GM23248 (cell line): ENCODE data around the gene IQGAP2. TPM values are rescaled to one million over a fixed set of nuclear protein-coding genes. Genes with fewer than 3 reads are reported as not detected.

Experiments
- DNase-seq: peaks from one replicate; pipeline ENCODE4 v3.0.0-alpha.2; 2015
- H2AFZ ChIP-seq: fragments of 200-600 bp; sonication (generic); 2 replicates; pipeline ENCODE4 v1.6.1; 2016; ENCODE audit warnings: antibody characterized with exemption
- H3F3A ChIP-seq: fragments of 200-600 bp; sonication (generic); 2 replicates; pipeline ENCODE4 v1.6.1; 2016; ENCODE audit warnings: mild to moderate bottlenecking, antibody characterized with exemption, mixed run types; ENCODE audit not compliant: insufficient read depth
- H3K27ac ChIP-seq: fragments of 200-600 bp; sonication (generic); 2 replicates; pipeline ENCODE4 v1.5.1; 2016; ENCODE audit warnings: mild to moderate bottlenecking
- H3K27me3 ChIP-seq: fragments of 200-600 bp; sonication (generic); replicated peaks from 2 replicates; pipeline ENCODE4 v1.6.1; 2016; ENCODE audit warnings: mild to moderate bottlenecking; ENCODE audit not compliant: insufficient read depth
- H3K36me3 ChIP-seq: fragments of 200-600 bp; sonication (generic); 2 replicates; pipeline ENCODE4 v1.6.1; 2016; ENCODE audit warnings: low read depth, mild to moderate bottlenecking
- H3K4me1 ChIP-seq: fragments of 200-600 bp; sonication (generic); 2 replicates; pipeline ENCODE4 v1.6.1; 2016; ENCODE audit warnings: mild to moderate bottlenecking; ENCODE audit not compliant: insufficient read depth
- H3K4me2 ChIP-seq: fragments of 200-600 bp; sonication (generic); one replicate; pipeline ENCODE4 v1.6.1; 2016; ENCODE audit warnings: mild to moderate bottlenecking; ENCODE audit not compliant: unreplicated experiment
- H3K4me3 ChIP-seq: fragments of 200-600 bp; sonication (generic); 2 replicates; pipeline ENCODE4 v1.5.1; 2016; ENCODE audit warnings: mild to moderate bottlenecking
- H3K79me2 ChIP-seq: fragments of 200-600 bp; sonication (generic); 2 replicates; pipeline ENCODE4 v1.6.1; 2016; ENCODE audit warnings: mild to moderate bottlenecking; ENCODE audit not compliant: insufficient read depth
- H3K9ac ChIP-seq: fragments of 200-600 bp; sonication (generic); 2 replicates; pipeline ENCODE4 v1.6.1; 2016; ENCODE audit warnings: mild to moderate bottlenecking
- H3K9me2 ChIP-seq: fragments of 200-600 bp; sonication (generic); 2 replicates; pipeline ENCODE4 v1.6.1; 2016; ENCODE audit warnings: mixed run types, mild to moderate bottlenecking, moderate library complexity; ENCODE audit not compliant: insufficient read depth
- H3K9me3 ChIP-seq: fragments of 200-600 bp; sonication (generic); one replicate; pipeline ENCODE4 v1.6.1; 2017; ENCODE audit warnings: low read depth
- H4K20me1 ChIP-seq: fragments of 200-600 bp; sonication (generic); 2 replicates; pipeline ENCODE4 v1.6.0; 2016; ENCODE audit not compliant: insufficient read depth
- EZH2 ChIP-seq: fragments of 200-600 bp; sonication (generic); IDR thresholded peaks from 2 replicates; pipeline ENCODE4 v1.6.1; 2018; ENCODE audit warnings: antibody characterized with exemption, mild to moderate bottlenecking; ENCODE audit not compliant: insufficient read depth, poor library complexity, severe bottlenecking
- EZH2phosphoT487 ChIP-seq: fragments of 200-600 bp; sonication (generic); IDR thresholded peaks from 2 replicates; pipeline ENCODE4 v1.6.1; 2018; ENCODE audit warnings: antibody characterized with exemption, moderate library complexity, mild to moderate bottlenecking, low read depth; ENCODE audit not compliant: insufficient read depth
- WGBS, 2 experiments: methylation state at CpG; one replicate each; pipeline ENCODE4 v1.1.6; 2015 to 2017; ENCODE audit warnings: low lambda C conversion rate in 2 of 2, low coverage in 1 of 2; ENCODE audit errors: missing lambda C conversion rate in 2 of 2; 5-methylcytosine and 5-hydroxymethylcytosine counted together
- in situ Hi-C: fragments of 300-500 bp; cut with MboI; formaldehyde crosslinking; loops from 2 replicates; pipeline ENCODE4 v1.15.0; 2020
- polyA plus RNA-seq: library from polyadenylated mRNA; unstranded; fragments of >200 nt; fragmentation: Nextera tagmentation; extraction: Ambion mirVana; gene quantifications from 2 replicates; pipeline ENCODE4 v1.2.1, GENCODE V29; 2016
- total RNA-seq: library from RNA; depleted of rRNA; stranded (reverse); fragments of >200 nt; shearing (Covaris generic); gene quantifications from 2 replicates; pipeline ENCODE4 v1.2.3, GENCODE V29; 2014

Gene IQGAP2
- total and polyA plus RNA-seq, 2 experiments from 2014 or later = 0.11 TPM; not detected in 1

DNA sequence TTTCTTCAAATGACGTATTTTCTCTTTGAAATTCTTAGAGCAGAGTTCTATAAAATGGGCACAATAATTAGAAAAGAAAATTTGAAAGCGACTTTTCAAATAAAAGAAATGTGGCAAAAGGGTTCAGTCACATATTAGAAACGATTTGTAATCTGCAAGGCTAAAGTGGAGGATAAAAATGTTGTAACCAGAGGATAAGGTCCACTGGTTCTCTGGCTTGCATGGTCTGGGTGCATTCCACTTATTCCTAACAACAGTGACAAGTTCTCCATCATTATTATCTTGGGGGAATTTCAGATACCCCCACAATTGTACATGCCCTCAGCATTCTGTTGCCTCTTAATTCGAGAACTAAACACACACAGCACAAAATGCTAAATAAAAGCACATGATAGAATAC lies 91.1 kb downstream of the IQGAP2 start:
- H3K9me2 ChIP-seq = no peaks in the 10 kb centered on the region
- no peaks in the 10 kb centered on the region for H3K4me1 ChIP-seq
- in situ Hi-C loops = no loop called here
- no peak overlapping the region for H3K27ac ChIP-seq
- H2AFZ ChIP-seq = no peak overlapping the region
- WGBS, 2 experiments = 11 to 13% methylated on average over 4 of the region's 4 CpGs
- no peaks in the 10 kb centered on the region for H3K9me3 ChIP-seq
- no peaks in the 10 kb centered on the region for H4K20me1 ChIP-seq
- DNase-seq = no peak
- no peaks in the 10 kb centered on the region for H3K27me3 ChIP-seq
- no peak overlapping the region for H3K4me2 ChIP-seq
- no peaks in the 10 kb centered on the region for H3K79me2 ChIP-seq
- H3K36me3 ChIP-seq = no peaks in the 10 kb centered on the region
- H3F3A ChIP-seq = no peaks in the 10 kb centered on the region
- H3K4me3 ChIP-seq = no peak overlapping the region
- no peak overlapping the region for H3K9ac ChIP-seq
- no peak for TF ChIP-seq EZH2
- no peak for TF ChIP-seq EZH2phosphoT487

DNA sequence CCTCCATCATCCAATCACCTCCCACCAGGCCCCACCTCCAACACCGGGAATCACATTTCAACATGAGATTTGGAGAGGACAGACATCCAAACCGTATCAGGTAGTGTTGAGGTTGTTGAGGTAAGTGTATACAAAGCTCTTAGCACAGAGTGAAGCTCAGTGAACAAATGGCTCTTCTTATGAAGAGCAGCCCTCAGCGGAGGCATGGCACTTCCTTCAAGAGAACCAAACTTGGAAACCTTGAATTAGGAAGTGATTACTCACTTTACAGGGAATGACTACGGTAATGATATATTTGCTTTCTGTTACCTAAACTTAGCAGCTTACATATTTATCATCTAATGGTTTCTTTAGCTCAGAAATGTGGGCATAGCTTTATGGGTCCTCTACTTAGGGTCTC lies 92.8 kb downstream of the IQGAP2 start:
- Histone ChIP-seq H3K9me3 (no peaks in the 10 kb centered on the region), H3K4me3 (no peak overlapping the region), H3K27ac (no peak overlapping the region), H3K36me3 (no peaks in the 10 kb centered on the region), H3K79me2 (no peaks in the 10 kb centered on the region), H3K9me2 (no peaks in the 10 kb centered on the region), H3K4me2 (no peak overlapping the region), H3K27me3 (no peaks in the 10 kb centered on the region), H3F3A (no peaks in the 10 kb centered on the region), H3K4me1 (no peaks in the 10 kb centered on the region), H2AFZ (no peak overlapping the region), H3K9ac (no peak overlapping the region), H4K20me1 (no peaks in the 10 kb centered on the region)
- TF ChIP-seq EZH2phosphoT487 = no peak
- no peak for TF ChIP-seq EZH2
- in situ Hi-C loops = no loop called here
- 43 to 52% methylated on average over 4 of the region's 4 CpGs for whole genome bisulfite sequencing, 2 experiments
- no peak for DNase-seq

DNA sequence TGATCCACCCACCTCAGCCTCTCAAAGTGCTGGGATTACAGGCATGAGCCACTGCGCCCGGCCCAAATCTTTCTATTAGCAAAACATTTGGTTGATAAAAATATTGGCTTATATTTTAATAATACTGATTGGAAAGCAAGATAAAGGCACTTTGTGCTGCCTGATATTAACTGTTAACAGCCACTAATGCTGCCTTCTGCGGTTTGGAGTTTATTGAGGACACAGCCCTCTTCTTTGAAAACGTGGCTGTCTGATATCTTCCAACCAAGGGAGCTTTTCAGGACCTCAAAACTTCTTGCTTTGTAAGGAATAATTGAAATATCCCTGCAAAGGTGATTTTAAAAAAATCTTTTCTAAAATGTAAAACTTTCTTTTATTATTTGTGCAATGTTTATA lies 94.0 kb downstream of the IQGAP2 start:
- no peaks in the 10 kb centered on the region for H3K79me2 ChIP-seq
- no peaks in the 10 kb centered on the region for H4K20me1 ChIP-seq
- no peaks in the 10 kb centered on the region for H3K36me3 ChIP-seq
- H3F3A ChIP-seq = no peaks in the 10 kb centered on the region
- no peak overlapping the region for H3K27ac ChIP-seq
- H3K4me2 ChIP-seq = no peak overlapping the region
- H3K4me3 ChIP-seq = no peak overlapping the region
- no peaks in the 10 kb centered on the region for H3K4me1 ChIP-seq
- H3K9me2 ChIP-seq = no peaks in the 10 kb centered on the region
- no peaks in the 10 kb centered on the region for H3K27me3 ChIP-seq
- no peak for TF ChIP-seq EZH2phosphoT487
- TF ChIP-seq EZH2 = no peak
- H3K9ac ChIP-seq = no peak overlapping the region
- H3K9me3 ChIP-seq = no peaks in the 10 kb centered on the region
- H2AFZ ChIP-seq = no peak overlapping the region
- in situ Hi-C loops = no loop called here
- 25 to 26% methylated on average over 4 of the region's 4 CpGs for WGBS, 2 experiments
- no peak for DNase-seq

DNA sequence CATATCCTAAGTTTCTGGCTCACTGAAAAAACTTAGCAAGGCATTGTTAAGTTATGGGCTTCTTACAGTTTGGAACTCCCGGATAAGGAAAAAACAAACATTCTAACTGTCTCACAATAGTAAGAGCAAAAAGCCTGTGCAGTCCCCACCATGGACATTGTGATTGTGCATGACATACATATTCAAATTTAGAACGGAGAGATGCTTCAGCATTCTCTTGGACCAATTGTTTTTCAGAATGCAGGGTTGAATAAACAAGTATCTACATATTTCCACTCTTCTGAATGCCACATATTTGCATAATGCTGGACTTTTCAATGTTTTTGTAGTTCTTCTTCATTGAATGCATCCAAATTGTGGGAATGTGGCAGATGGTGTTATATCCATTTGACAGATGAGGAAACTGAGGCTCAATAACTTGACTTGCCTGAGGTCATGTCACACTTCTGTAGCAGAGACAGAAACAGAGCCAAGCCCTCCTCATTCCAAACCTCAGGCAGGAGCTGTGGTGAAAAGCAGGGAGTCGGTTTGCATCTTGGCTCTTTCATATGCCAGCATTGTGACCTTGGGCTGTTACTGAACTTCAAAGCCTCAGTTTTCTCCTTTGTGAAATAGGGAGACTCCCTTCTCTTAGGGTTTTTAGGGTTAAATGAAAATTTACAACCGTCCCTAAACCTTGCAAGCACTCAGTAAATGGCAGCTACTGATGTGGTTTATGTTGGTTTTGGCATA lies 95.1 kb downstream of the IQGAP2 start:
- H3F3A ChIP-seq = no peaks in the 10 kb centered on the region
- H3K36me3 ChIP-seq = no peaks in the 10 kb centered on the region
- H3K79me2 ChIP-seq = no peaks in the 10 kb centered on the region
- no peaks in the 10 kb centered on the region for H4K20me1 ChIP-seq
- H3K4me2 ChIP-seq = no peak overlapping the region
- no peak overlapping the region for H3K9ac ChIP-seq
- H3K27ac ChIP-seq = no peak overlapping the region
- in situ Hi-C loops = no loop called here
- H3K27me3 ChIP-seq = no peaks in the 10 kb centered on the region
- no peak overlapping the region for H3K4me3 ChIP-seq
- TF ChIP-seq EZH2phosphoT487 = no peak
- no peak for TF ChIP-seq EZH2
- H3K9me3 ChIP-seq = no peaks in the 10 kb centered on the region
- DNase-seq = no peak
- 22 to 24% methylated on average over 4 of the region's 4 CpGs for WGBS, 2 experiments
- no peaks in the 10 kb centered on the region for H3K4me1 ChIP-seq
- no peak overlapping the region for H2AFZ ChIP-seq
- no peaks in the 10 kb centered on the region for H3K9me2 ChIP-seq
